ELR (cell line): ENCODE measurements around the gene PMEPA1.

Source experiments
- DNase-seq: peaks from one replicate; pipeline ENCODE4 v3.0.0-alpha.2; 2015; ENCODE audit warnings: low read depth

Gene PMEPA1

GRCh38 chr20:57676589-57677583 lies 32.9 kb downstream of the PMEPA1 start:
- no peak for DNase-seq

DNA sequence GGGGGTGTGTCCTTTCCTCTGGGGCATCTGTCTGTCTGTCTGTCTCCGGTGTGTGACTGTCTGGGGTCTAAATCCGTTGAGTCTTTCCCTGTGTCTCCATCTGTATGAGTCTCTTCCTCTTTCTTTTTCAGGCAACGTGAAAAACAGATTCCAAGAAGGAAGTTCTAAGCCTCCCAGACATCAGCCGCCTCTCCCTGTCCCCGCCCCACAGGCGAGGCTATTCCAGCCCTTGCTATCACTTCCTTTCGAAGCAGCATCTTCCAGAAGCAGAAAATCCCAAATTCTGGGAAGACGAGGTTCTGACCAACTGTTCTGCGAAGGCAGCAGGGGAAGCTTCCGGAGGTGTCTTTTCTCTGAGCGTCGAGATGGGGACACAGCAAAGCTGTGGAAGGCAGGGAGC lies 34.0 kb downstream of the PMEPA1 start:
- DNase-seq, result no peak

DNA sequence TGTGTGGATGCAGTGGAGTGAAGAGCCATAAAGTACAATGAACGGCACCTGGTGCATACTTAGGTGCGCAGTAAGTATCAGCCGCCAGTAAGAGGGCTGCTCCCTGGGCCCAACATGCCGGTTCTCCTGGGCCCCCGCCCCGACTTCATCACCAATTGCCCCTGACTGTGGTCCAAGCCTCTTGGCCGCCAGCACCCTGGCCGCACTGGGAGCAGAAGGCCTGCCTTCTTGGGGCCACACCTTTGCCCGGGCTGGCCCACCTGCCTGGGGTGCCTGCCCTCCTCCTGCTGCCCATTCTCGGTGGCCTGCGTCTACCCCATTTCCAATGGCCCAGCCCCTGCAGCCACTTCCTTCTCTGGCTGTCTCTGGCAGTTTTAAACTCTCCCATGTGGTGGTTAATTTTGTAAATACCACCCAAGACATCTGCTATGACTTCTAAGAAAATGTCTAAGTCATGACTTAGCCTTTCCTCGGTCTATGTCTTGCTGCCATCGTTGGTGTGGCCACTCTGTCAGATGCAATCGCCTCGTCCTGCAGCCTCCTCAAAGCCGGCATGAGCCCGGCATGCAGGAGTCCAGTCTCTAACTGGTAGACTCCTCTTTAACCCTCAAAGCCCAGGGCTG lies 36.8 kb downstream of the PMEPA1 start:
- DNase-seq, result no peak

- no peak for DNase-seq
Observed at GRCh38 chr20:57672164-57672563, 37.7 kb downstream of the PMEPA1 start.

DNA sequence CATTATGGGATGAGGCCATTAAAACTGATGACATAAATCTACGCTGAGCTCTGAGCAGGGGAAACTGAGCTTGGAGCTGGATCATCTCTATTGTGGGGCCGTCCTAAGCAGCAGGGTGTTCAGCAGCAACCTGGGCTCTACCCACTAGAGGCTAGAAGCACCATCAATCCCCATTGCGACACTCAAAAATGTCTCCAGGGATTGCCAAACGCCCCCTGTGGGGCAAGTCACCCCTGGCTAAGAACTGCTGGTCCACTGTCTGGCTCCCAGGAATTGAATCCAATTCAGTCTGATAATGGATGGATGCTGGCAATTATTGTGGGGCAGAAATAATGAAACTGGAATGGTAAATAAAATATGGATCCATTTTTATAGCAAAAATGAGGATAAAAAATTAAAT lies 38.2 kb downstream of the PMEPA1 start:
- no peak for DNase-seq

- DNase-seq, result no peak
Observed at GRCh38 chr20:57671072-57671391, 38.8 kb downstream of the PMEPA1 start.

DNA sequence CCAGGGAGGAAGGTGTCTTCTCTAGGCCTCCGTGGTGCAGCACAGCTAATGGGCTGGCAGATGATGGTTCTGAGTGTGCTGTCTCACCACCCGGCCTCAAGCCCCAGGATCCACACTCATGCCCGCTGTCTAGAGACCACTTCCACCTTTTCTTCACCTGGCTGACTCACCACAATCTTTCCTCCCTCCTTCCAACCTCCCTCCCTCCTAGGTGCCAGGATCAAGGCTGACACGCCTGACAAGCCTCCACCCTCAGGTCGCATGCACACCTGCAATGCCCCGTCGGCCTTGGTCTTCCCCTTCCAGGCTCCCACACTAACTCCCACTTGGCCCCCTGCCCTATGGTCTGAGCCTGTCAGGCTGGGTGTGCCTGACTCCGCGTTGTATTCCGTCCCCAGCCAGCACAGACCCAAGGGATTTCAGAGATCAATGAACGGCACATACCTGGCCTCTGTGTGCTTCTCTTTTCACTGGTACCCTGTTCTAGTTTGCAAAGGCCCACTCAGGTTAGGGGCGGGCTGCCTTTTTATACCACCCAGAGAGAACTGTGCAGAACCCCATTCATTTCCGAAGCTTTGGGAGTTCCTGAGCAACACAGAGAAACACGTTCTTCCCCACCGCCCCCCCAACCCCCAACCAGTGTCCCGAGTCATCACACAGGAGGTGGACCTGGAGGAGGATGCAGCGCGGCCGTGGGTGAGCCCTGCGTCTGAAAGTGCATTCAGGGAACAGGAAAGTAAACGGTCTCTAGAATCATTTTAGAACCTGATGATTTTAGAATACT lies 39.3 kb downstream of the PMEPA1 start:
- no peak for DNase-seq

DNA sequence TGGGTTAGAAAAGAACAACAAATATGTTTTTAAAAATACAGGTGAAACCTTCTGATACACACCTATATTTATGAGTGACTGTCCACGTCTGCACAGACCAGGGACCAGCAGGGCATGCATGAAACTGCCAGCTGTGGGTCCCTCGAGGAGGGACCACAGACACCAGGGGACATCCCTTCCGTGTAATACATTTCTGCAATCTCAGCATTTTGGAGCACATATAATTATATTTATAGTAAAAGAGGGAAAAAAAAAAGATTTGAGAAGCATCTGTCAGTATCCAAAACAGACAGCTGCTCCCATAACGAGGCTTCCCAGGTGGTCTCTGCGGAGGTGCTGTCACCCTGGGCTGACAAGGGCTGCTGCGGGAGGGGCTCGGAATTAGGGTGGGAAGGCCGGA lies 40.2 kb downstream of the PMEPA1 start:
- no peak for DNase-seq

- no peak for DNase-seq
Observed at GRCh38 chr20:57667924-57668782, 41.7 kb downstream of the PMEPA1 start.

DNA sequence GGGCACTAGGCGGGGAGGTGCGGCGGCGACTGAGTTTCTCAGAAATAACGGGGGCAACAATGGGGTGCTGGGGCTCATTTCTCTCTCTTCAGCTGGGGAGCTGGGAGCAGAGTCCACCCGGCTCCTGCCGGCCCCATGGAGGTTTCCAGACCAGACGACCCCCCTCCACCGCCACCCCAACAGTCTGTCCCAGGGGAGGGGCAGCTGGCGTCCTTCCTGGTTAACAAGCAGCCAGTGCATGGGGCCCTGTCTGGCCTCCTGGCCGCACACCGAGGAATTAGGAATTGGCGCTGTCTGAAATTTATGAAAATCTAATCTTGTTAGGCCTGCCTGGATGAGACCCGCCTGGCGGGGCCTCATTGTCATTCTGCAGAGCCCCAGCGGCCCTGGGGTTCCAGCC lies 42.4 kb downstream of the PMEPA1 start:
- DNase-seq, result no peak

DNA sequence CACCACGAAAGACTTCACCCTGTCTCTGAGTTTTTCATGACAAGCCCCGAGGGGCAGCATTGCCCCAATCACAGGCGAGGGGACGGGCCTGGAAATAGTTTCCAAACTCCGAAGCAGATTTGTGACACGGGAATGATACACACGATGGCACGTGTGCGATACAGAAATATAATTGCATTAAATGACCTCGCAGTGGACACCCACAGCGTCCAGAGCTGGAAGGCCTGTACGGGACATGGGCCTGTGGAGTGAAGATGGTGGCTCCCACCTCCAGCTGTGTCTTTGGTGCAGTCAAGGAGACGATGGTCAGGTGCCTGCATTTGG lies 43.0 kb downstream of the PMEPA1 start:
- DNase-seq, result no peak

DNA sequence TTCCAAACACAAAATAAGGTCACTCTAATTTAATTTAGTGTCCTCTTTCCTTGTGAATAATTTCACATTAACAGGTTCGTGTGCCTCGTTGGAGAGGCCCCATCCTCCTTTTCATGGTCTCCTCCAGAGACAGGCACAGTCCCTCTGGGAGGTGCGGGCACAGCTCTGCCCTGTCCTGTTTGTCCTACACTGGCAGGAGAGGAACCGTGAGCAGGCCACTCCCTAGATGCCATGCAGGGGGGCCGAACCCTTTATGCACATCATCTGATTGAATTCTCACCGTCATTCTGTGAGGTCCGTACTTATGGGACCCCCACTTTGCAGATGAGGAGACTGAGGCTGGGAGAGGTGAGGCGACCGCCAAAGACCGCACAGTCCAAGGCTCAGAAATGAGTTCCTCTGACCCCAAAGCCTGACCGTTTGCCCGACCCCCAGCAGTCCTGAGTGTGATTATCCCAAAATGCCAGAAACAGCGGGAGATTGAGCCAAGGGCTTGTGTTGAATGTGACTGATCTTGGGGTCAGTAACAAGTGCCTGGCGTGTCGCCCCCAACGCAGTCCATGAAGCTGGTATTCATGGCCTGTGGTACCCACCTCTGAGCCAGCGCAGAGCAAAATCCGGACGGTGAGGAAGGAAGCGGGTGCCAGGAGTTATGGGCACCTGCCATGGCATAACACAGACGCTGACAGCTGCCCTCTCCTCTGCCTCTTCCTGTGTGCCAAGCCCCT lies 43.5 kb downstream of the PMEPA1 start:
- DNase-seq, result no peak

DNA sequence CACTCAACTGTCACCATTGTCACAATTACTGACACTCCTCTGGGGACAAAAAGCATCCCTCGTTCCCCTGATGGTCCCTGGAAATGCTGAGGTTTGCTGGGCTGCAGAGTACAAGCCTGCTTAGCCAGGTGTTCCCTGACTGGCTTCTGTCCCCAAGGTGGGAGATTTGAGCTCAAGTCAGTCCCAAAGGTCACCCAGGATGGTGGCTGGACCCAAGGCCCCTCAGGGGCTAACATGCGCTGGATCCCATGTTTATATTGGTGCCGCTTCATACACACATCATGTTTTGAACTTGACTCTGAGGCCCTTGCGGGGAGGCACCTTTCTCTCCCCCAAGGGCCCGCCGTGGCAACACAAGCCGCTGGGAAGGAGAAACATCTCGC lies 44.2 kb downstream of the PMEPA1 start:
- DNase-seq, result no peak

DNA sequence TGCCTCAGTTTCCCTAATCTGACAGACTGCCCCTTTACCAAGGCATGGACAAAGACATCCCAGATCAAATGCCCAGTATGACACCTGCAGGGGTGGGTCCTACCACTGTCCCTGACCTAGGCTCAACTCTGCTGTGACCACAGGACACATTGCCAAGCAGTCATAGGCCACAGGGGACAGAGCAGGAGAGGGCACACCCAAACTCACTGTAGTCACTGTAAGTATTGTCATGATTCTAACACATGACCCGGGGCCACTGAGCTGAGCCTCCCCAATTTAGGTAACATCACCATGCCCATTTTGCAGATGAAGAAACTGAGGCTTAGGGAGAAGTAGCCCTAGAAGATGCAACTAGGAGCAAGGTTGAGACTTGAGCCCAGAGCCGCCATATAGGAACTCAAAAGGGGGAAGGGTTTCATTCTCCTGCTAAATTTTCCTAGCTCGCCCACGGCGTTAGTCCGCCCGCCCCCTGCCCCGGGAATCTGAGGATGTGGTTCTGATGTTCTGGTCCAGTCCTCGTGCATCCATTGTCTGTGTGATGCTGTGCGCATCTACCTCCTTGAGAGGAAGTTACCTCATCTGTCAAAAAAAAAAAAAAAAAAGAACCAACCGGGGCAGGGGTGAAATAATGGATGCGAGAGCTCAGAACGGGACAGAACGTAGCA lies 44.8 kb downstream of the PMEPA1 start:
- no peak for DNase-seq

GRCh38 chr20:57664476-57664875 lies 45.3 kb downstream of the PMEPA1 start:
- no peak for DNase-seq

GRCh38 chr20:57663681-57664451 lies 45.9 kb downstream of the PMEPA1 start:
- DNase-seq, result no peak

DNA sequence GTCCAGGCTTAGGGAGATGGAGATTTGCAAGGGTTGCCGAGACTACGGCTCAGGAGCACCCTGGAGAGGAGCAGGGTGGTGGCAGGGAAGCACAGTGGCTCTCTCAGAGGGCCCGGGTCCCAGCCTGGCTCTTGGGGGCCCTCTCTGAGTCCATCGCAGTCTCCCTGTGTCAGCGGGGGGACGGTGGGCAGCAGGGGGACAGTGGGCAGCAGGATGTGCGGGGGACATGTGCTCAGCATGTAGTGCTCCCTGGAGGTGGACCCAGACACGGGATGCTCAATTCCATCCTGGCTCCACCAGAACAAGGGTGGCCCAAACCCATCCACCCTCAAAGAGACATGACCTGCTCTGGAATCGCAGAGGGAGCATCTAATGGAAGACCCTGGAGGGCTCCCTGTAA lies 46.6 kb downstream of the PMEPA1 start:
- no peak for DNase-seq

DNA sequence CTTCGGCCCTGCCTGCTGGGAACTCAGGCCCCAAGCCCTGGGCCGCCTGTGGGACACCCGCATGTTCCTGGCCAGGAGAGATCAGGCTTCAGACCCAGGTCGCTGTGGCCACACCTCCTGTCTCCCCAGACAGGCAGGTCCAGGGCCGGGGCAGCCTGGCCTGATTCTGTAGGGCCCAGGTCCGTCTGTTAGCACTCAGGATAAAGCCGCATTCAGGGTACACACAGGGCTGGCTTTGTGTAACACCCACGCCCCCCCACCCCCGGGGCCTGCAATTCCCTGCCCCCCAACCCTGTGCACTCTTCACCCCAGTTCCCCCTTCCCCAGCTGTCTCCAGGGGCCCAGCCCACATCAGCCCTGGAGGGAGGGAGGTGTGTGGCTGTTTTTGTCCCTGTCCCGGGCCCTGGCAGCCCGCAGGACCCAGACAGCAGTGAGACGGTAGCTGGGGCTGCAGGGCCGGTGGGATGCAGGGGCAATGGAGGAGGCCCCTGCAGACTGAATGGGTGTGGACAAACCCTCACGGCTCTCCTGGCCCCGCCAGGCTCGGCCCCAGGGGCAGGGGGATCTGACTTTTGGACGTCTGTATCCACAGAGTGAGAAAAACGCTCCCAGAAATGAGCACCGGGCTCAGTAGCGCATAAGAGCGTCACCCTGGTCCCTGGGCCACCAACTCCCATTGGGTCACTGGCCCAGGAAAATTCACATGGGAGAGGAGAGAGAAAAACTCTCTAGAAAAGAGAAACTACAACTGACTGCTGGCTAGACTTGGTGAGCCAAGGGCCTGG lies 47.2 kb downstream of the PMEPA1 start:
- DNase-seq, result no peak

GRCh38 chr20:57661746-57662455 lies 47.9 kb downstream of the PMEPA1 start:
- no peak for DNase-seq
